Measurements from ENCODE around the gene PSORS1C2. TPM values are rescaled to one million over a fixed set of nuclear protein-coding genes. Genes with fewer than 3 reads are reported as not detected.

Gene PSORS1C2
- total RNA-seq, 1 donor from 2014 or later: not detected

DNA sequence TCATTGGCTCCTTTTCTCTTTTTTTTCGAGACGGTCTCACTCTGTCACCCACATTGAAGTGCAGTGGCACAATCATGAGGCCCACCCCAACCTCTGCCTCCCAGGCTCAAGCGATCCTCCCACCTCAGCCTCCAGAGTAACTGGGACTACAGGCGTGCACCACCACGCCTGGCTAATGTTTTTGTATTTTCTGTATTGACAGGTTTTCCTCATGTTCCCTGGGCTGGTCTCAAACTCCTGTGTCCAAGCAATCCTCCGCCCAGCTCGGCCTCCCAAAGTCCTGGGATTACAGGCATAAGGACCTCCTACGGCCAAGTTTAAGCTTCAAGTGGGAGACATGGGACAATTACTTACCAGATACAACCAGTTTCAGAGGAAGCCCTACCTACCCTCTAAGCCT lies 41.0 kb upstream of the PSORS1C2 start:
- DNase-seq: no peak
- no peaks in the 10 kb centered on the region for H3K9me3 ChIP-seq (replicated peaks)
- H3K36me3 ChIP-seq: peaks cover 5% of the 10 kb centered on the region
- no peaks in the 10 kb centered on the region for H3K27me3 ChIP-seq (ENCODE audit: low read depth)
- peak overlapping the region; percentile 66 for H3K4me3 ChIP-seq
- H3K4me1 ChIP-seq: peaks cover 43% of the 10 kb centered on the region
- intact Hi-C loops (cut with micrococcal nuclease): no loop called here
- H3K27ac ChIP-seq (replicated peaks): peak overlapping the region; percentile 54
- no peak for TF ChIP-seq CTCF (IDR thresholded peaks at IDR 0.05; ENCODE audit: borderline replicate concordance)

DNA sequence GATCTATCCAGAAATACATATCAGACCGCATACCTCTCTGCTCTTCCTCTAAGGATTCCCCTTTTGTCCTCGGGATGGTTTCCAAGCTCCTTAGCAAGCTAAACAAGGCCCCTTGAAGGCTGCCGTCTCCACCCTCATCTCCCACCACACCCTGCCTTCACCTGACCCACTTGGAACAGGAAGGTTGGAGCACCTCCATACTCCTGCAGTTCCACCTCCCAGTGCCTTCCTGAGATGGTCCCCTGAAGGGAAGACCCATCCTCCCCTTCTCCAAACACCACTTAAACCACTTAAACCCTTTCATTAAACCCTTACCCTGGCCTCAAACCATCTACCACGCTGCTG lies 40.1 kb upstream of the PSORS1C2 start:
- intact Hi-C loops (cut with micrococcal nuclease): no loop called here
- no peak overlapping the region for H3K4me3 ChIP-seq
- no peak for TF ChIP-seq CTCF (IDR thresholded peaks at IDR 0.05; ENCODE audit: borderline replicate concordance)

GRCh38 chr6:31178143-31179041 lies 39.5 kb upstream of the PSORS1C2 start:
- intact Hi-C loops (cut with micrococcal nuclease): no loop called here
- Histone ChIP-seq H3K4me3 (no peak overlapping the region), H3K27ac (replicated peaks) (peak overlapping the region; percentile 0), H3K36me3 (peaks cover 6% of the 10 kb centered on the region), H3K4me1 (peaks cover 40% of the 10 kb centered on the region), H3K27me3 (ENCODE audit: low read depth) (no peaks in the 10 kb centered on the region), H3K9me3 (replicated peaks) (no peaks in the 10 kb centered on the region)
- no peak for TF ChIP-seq CTCF (IDR thresholded peaks at IDR 0.05; ENCODE audit: borderline replicate concordance)
- DNase-seq: no peak

More for the DNA sequence above, 40.1 kb upstream of the PSORS1C2 start:
- no peaks in the 10 kb centered on the region for H3K9me3 ChIP-seq (replicated peaks)
- H3K36me3 ChIP-seq: peaks cover 6% of the 10 kb centered on the region
- peak overlapping the region; percentile 0 for H3K27ac ChIP-seq (replicated peaks)
- no peaks in the 10 kb centered on the region for H3K27me3 ChIP-seq (ENCODE audit: low read depth)
- peaks cover 41% of the 10 kb centered on the region for H3K4me1 ChIP-seq
- DNase-seq: no peak

DNA sequence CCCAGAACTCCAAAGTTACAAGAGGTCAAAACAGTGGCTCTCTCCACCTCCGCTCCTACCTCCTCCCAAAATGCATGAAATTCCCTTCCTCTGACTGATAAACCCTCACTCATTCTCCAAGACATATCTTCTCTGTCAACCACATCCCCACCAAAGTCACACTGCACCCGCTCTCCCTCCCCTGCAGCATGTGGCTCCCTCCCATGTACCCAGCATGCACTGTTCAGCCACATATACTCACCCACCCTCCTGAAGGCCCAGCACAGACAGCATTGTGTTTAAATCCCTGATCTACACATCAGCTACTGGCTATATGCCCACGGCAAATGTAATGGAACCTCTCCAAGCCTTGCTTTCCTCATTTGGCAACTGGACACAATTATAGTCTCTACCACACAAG lies 37.1 kb upstream of the PSORS1C2 start:
- no peak for TF ChIP-seq CTCF (IDR thresholded peaks at IDR 0.05; ENCODE audit: borderline replicate concordance)
- no peak for DNase-seq
- no peak overlapping the region for H3K27ac ChIP-seq (replicated peaks)
- intact Hi-C loops (cut with micrococcal nuclease): no loop called here
- peaks cover 42% of the 10 kb centered on the region for H3K4me1 ChIP-seq
- no peaks in the 10 kb centered on the region for H3K9me3 ChIP-seq (replicated peaks)
- H3K36me3 ChIP-seq: peaks cover 6% of the 10 kb centered on the region
- no peaks in the 10 kb centered on the region for H3K27me3 ChIP-seq (ENCODE audit: low read depth)
- no peak overlapping the region for H3K4me3 ChIP-seq

DNA sequence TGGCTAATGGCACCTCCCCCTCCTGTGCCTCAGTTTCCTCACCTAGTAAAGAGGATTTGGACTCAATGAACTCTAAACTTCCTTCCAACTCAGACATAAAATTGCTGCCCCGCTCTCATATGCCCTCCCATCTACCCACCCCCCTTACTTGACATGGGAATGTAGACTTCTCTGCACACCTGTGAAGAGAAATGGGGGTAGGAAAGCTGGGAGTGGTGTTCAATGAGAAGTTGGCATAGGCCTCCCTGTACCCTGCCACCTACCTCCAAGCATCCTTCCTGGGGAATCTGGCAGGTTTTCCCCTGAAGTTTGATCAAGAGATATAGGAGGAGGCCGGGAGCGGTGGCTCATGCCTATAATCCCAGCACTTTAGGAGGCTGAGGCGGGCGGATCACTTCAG lies 35.5 kb upstream of the PSORS1C2 start:
- H3K4me1 ChIP-seq: peaks cover 29% of the 10 kb centered on the region
- no peak for DNase-seq
- H3K4me3 ChIP-seq: no peak overlapping the region
- H3K27me3 ChIP-seq (ENCODE audit: low read depth): no peaks in the 10 kb centered on the region
- no peak for TF ChIP-seq CTCF (IDR thresholded peaks at IDR 0.05; ENCODE audit: borderline replicate concordance)
- intact Hi-C loops (cut with micrococcal nuclease): no loop called here
- no peak overlapping the region for H3K27ac ChIP-seq (replicated peaks)
- H3K36me3 ChIP-seq: peaks cover 6% of the 10 kb centered on the region
- no peaks in the 10 kb centered on the region for H3K9me3 ChIP-seq (replicated peaks)
